Stimulated activated CD4-positive, alpha-beta T cell treated with anti-CD3 and anti-CD28 coated beads, Interleukin-1b, Interleukin-23, amount 100 ng/mL, for 1 hour (primary cell): ENCODE measurements around the gene NXPH2.
"Not testable (repeated sequence)": the region's sequence is repeated elsewhere in the genome, so short reads cannot be mapped to it uniquely, and the experiment has no call there.

Source experiments
- DNase-seq, 2 donors: peaks; one replicate each; pipeline ENCODE4 v3.0.0-alpha.2; 2020; ENCODE audit warnings: low read depth in 2 of 2

The NXPH2 gene

GRCh38 chr2:138711812-138712211, 68.4 kb downstream of the NXPH2 start:
- DNase-seq: no peak

DNA sequence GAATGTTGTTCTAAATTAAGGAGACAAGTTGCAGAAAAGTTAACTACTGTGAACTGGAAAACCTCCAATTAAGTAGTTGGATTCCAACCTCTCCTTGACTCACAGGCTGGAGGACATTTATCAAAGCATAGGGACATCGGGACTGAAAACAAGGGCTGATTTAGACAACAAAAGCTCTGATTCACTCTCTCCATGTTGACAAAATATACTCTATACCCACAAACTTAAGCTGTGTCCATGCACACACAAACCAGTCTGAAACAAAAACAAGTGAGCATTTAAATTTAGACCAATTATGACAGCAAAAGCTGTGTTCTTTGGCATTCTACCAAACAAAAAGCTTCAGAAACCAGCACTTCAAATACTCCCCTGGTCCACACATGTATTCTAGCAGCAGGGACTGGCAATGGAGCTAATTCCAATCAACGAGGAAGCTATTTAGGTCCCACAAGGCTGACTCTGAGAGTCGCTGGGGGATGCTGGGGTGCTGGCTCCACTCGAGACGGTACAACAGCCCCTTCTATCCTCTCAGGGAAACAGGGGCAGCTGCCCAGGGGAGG, 71.4 kb downstream of the NXPH2 start:
- DNase-seq: no peak

DNA sequence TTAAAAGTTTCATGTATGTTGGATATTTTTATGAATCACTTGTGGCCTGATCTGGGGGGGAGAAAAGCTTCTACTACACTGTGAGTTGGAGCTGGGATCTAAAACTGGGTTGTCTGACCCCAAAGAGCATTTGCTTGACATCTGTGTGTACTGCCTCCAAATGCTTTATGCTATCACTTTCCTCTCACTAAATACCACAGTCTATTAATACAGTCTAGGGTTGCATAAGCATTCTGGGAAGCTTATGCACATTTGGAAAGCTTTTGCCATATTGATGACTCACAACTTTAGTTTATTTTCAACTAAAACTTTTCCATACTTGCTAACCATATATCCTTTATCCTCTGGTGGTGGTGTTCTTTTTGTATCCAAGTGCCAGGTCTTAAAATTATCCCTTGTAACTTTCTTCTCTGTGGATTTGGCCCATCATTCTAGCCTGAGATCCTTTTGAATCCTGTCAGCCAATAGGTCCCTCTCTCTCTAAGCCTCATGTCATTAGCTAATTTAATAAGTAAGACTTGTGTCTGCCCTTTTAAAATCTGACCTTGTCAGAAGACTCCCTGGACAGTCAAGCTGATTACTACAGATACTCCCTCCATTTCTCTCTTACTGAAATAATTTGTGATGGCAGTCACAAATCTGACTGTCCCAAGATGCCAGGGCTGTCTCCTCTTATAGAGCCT, 72.7 kb downstream of the NXPH2 start:
- DNase-seq: no peak

GRCh38 chr2:138703242-138703641, 76.9 kb downstream of the NXPH2 start:
- no peak for DNase-seq

DNA sequence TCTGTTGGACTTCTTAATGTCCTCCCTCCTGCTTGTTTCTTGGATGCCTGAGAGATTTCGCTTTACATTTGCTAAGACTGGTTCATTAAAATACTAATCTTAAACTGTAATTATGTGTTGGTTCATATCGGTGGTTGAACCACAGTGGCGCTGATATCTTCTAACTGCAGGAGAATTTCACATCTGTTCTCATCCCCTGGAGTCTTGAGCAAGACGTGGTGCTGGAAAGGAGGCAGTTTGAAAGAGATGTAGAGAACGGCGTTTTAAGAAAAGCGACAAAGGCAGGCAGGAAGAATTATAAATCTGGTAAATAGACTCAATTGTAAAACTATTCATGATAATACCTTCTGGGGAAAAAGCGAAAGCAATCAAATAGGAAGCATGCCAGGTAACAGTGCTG, 79.5 kb downstream of the NXPH2 start:
- no peak for DNase-seq

DNA sequence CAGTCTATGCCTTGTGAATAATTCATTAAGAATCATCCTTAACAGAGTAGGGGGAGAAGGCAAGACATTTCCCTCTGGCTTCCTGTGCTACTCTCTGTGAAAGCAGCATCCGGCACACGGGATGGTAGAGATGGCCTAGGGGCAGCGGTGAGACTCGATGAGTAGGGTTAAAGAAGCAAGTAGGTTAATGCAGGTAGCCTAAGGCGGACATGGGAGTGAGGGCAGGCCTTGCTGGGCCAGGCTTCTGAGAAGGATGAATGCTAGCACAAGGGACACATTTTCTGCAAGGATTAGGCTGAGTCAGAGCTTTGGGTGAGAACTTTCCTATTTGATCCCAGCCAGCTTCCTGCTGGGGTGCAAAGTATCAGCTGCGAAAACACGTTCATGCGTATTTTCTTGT, 80.8 kb downstream of the NXPH2 start:
- DNase-seq: no peak

DNA sequence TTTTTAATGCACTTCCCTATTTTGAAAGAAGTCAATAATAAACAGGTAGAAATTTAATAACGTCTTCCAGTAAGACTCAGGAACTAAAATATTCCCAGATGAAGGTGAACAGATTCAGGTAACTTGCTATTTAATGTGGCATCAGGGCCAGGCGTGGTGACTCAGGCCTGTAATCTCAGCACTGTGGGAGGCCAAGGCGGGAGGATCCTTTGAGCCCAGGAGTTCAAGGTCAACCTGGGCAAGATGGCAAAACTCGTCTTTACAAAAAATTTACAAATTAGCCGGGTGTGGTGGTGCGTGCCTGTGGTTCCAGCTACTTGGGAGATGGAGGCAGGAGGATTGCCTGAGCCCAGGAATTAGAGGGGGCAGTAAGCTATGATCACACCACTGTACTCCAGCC, 81.8 kb downstream of the NXPH2 start:
- DNase-seq: no peak

- no peak for DNase-seq
Measured at GRCh38 chr2:138691667-138692066, 88.5 kb downstream of the NXPH2 start.

- DNase-seq: no peak
Measured at GRCh38 chr2:138689705-138690104, 90.5 kb downstream of the NXPH2 start.

DNA sequence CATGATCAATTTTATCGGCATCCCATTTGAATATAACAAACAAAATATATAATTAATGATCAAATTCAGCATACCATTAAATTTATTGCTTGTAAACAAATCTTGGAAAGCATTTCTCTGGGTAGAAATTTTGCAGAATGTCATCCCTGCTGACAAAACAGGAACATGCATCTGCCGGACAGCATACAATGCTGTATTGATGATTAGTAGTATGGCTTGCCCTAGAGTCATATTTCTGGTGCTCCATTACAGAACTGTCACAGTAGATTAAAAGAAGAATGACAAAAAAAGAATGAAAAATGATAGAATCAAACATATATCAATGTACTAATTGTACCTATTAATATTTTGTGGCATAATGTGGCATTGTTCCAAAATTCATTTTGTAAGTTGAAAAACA, 98.0 kb downstream of the NXPH2 start:
- no peak for DNase-seq

DNA sequence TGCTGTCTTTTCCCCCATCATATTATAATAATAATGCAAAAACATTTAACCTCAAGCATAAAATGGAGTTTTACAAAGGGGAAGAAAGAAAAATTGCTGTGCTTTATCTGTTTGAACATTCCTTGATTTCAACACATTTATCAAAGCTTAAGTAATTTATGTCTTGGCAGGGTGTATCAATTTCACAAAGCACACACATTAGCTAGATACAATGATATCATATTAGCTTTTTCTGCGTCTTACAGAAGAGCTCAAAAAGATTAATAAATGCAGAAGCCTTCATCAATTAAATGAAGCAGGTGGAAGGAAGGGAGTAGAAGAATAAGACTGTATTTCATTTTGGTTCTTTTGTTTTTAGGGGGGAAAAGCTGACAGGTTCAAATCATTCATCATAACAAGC, 103.0 kb downstream of the NXPH2 start:
- no peak for DNase-seq

DNA sequence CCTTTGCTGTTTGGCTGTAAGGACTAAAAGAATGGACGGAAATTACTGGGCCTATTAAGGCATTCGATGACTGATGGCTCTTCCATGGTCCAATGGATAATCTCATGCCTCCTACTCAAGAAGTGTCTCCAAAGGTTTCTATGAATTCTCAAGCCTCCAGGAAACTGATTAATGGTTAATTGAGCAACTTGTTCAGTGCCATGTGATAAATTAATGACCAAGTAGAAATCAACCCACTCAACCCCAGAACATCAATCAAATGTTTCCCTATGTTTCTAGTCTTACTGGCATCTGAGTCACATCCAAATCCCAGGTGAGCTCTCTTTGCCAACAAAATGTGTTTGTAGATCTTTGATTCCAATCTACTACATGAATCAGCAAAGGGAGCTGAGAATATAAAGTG, 103.6 kb downstream of the NXPH2 start:
- DNase-seq: no peak

- no peak for DNase-seq
Measured at GRCh38 chr2:138671566-138671965, 108.6 kb downstream of the NXPH2 start.

- DNase-seq: no peak
Measured at GRCh38 chr2:138670734-138671133, 109.5 kb downstream of the NXPH2 start.

- no peak for DNase-seq
Measured at GRCh38 chr2:138665937-138666336, 114.3 kb downstream of the NXPH2 start.

GRCh38 chr2:138658187-138658894, 121.8 kb downstream of the NXPH2 start:
- DNase-seq: no peak

GRCh38 chr2:138654146-138654545, 126.0 kb downstream of the NXPH2 start:
- no peak for DNase-seq

- no peak for DNase-seq
Measured at GRCh38 chr2:138652378-138652777, 127.8 kb downstream of the NXPH2 start.

- no peak for DNase-seq
Measured at GRCh38 chr2:138649571-138649970, 130.6 kb downstream of the NXPH2 start.

DNA sequence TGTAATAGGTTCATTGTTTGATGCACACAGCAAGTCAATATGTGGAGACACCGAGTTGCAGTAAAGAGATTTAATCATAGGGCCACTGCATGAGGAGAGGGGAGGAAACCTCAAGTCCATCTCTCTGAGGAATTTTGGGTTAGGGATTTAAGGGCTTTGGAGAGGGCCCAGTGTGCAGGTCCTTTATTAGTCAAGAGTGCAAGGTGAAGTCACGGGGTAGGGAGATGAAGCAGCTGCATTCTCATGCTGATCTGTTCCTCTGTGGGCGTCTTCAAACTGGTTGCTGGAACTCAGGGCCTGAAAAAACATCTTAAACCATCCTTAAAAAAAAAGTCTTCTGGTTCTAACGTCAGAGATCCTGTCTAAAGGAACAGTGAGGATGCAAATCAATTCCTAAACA, 131.6 kb downstream of the NXPH2 start:
- no peak for DNase-seq

DNA sequence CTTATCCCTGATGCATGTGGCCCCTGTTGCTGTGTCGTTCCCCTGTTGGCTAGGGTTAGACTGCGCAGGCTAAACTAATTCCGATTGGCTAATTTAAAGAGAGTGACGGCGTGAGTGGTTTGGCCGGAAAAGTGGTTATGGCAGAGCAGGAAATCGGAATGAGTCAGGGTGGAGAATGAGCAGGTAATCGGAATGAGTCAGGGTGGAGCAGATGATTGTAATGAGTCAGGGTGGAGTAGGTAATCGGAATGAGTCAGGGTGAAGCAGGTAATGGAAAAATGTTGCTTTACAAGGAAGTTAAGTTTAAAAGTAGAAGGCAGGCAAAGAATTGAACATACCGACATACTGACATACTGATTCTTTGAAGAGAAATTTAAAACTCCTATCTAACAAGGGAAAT, 135.4 kb downstream of the NXPH2 start:
- not testable (repeated sequence) for DNase-seq

GRCh38 chr2:138640921-138641676, 139.1 kb downstream of the NXPH2 start:
- no peak for DNase-seq

- no peak for DNase-seq
Measured at GRCh38 chr2:138637686-138638085, 142.5 kb downstream of the NXPH2 start.
